ENCODE data around the gene EVA1C.
"Not testable (repeated sequence)": the region's sequence is repeated elsewhere in the genome, so short reads cannot be mapped to it uniquely, and the experiment has no call there.

The EVA1C gene

GRCh38 chr21:32425628-32426027 is 13.1 kb downstream of the EVA1C start:
- DNase-seq = no peak

DNA sequence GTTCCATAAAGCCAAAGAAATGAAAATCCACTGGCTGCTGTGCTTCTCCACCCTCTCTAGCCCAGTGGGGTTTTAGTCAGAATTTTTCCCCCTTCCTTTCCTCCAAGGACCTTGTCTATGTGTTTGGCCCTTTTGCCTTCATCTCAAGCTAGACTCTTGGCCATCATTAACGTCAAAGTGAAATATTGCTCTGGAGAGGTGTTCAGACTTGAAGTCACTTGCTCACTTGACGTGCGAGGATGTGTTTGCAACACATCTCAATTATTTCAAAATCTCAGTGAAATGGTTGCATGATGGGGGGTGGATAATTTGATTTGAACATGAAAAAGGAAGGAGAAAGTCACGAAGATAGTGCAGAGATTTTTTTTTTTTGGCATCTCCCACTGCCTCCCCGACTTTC is 13.6 kb downstream of the EVA1C start:
- DNase-seq = no peak

DNA sequence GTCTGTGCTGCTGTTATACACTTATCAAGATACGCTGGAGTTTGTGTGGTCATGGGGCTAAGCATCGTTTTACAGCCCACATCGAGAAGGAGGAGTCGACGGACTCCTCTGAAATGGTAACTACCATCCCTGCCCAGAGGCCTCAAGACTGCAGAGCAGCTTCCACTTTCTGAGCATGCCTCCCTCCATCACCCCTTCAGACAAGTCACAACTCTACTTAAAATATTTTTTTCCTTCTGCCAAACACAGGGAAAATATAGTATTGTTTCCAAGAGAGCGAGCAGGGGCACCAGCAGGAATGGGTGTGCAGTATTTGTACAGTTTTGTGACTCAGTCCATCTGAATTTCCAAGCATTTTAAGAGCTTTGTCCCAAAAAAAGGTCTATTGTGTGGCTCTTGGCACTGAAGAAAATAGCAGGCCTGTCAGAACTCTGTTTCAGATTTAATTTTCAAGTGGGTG is 14.1 kb downstream of the EVA1C start:
- no peak for DNase-seq

DNA sequence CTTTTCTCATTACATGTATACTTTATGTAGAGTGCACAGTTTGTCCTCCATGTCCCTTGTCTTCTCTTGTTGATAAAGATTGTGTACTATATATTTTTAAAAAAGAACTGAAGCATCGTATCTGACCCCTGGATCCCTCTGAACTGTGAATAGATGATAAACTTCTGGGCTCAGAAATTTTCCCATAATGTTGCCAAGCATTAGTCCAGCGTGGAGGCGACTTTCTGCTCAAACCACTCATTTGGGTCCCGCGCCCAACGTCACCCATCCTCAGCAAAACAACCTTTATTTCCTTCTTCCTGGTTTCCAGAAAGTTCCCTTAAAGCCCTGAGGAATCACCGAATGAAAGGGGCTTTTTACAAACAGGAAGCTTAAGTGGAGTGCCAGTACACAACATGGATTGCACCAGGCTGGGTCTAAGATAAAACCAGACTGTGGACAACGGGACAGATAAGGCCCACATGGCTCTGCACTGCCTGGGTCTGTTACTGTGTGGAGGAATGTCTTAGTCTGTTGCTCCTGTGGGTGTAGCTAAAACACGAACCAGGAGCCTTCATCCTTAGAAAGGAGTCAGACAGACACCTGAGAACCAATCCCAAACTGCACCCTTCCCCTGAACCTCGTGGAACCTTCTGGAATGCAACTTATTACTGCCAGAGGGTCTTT is 15.6 kb downstream of the EVA1C start:
- DNase-seq = no peak

DNA sequence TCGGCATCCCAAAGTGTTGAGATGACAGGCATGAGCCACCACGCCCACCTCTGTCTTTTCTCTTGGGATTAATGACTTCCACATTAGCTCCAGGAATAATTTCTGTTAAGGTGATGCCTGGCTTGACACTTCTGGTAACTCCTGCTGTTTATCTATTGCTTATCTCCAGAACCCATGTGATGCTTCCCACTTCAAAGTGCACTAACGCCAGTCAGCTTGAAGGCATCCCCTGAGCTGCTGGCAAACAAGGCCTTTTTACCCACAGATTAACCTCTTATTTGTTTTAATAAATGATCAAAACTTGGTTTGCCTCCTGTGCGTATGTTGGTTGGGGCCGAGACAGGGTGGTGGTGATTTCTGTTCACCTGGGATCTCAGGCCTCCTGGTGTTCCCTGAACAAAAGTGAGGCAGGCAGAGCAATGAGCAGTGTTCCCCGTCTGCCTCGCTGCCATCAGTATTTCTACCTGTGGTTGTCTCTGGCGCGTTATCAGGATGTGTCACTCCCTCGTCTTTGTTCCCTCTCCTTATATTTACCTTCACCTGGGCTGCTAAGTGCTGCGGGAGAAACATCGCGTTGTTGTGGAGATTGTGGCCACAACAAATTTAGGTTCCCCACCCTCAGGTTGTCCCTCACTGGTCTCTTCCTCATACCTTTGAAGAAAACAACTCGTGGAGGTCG is 20.6 kb downstream of the EVA1C start:
- peak; percentile 21 for DNase-seq

DNA sequence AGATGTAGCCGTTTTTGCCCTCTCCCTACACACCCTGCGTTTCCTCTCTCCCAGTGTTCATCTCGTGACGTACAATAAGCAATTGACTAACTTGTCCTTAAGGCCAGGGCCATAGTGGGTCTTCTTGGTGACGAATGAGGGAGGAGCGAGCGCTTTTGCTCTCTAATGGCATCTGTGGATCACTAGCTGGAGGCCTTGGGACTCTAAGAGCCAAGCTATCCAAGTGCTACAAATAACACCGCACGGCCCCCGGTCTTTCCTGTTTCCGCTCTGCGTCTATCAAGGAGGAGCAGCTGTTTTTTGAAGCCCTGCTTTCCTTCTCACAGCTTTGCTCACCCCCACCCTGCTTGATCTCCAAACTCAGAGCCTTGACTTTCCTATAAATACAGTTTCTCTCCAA is 25.2 kb downstream of the EVA1C start:
- no peak for DNase-seq

- no peak for DNase-seq
These were observed 30.2 kb downstream of the EVA1C start for GRCh38 chr21:32442566-32443318.

DNA sequence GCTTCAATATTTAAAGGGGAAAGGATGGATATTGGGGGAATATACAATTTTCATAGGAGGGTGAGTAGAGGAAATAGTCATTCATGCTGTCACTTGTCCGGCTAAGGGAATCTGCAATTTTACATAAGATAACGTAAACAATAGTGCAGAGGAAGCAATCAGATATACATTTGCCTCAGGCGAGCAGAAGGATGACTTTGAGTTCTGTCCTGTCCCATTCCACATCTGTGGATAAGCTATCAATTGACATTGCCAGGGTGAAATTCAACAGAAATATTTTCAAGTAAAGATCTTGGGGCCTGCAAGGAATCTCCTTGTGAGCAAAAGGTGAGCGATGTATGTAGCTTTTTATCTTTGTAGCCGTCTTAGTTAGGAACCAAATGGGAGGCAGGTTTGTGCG is 32.6 kb downstream of the EVA1C start:
- no peak for DNase-seq

GRCh38 chr21:32446440-32446839 is 33.9 kb downstream of the EVA1C start:
- DNase-seq = not testable (repeated sequence)

- no peak for DNase-seq
These were observed 34.7 kb downstream of the EVA1C start for GRCh38 chr21:32447224-32447623.

DNA sequence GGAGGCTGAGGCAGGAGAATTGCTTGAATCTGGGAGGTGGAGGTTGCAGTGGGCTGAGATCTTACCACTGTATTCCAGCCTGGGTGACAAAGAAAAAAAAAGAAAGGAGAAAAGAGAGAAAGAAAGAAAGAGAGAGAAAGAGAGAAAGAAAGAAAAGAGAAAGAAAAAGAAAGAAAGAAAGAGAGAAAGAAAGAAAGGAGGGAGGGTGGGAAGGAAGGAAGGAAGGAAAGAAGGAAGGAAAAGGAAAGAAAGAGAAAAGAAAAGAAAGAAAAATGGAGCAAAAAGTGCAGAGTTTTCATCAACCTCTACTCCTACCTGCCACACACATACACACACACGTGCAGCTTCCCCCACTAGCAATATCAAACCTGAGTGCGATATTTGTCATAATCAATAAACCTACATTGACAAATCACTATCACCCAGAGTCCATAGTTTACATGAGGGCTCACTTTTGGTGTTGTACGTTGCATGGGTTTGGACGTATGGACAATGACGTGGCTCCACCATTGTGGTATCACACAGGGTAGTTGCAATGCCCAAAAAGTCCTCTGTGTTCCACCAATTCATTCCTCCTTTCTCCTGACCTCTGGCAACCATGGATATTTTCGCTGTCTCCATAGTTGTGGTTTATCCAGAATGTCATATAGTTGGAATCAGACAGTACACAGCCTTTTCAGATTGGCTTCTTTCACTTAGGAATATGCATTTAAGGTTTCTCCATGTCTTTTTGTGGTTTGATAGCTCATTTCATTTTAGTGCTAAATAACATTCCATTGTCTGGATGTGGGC is 36.5 kb downstream of the EVA1C start:
- no peak for DNase-seq

DNA sequence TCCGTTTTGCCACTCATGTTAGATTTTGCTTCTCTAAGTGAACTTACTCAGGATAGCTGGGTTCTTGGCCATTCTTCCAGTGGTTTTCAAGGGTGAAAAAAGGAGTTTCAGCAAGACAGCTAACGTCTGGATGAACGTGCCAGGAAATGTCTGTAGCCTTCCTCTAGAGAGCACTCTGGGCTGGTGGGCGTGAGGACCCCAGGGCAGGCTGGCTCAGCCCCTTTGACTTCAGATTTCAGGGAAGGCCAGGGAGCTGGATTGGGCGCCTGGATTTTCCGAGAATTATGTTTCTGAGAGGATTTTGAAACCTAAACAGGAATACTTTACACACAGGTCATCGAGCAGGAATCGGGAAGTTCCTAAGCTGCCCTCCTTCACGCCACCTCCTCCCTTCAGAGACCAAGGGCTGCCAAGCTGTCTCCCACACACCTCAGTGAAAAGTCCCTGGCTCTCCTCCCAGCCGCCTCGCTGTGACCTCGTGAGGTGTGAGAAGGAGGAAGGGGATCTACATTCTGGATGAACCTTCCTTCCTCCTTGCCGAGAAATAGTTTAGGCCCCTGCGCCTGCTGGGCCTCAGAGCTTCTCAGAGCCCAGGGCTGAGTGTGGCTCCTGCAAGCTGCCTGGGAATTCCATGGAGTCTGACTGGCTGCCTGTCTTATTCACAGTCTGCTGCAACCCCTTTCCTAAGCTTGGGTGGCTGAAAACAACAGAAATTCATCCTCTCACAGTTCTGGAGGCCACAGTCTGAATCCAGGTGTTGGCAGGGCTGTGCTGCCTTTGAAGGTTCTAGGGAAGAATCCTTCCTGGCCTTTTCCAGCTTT is 38.6 kb downstream of the EVA1C start:
- not testable (repeated sequence) for DNase-seq

- DNase-seq = peak; percentile 6
These were observed 39.7 kb downstream of the EVA1C start for GRCh38 chr21:32452191-32452590.

GRCh38 chr21:32452641-32453040 is 40.1 kb downstream of the EVA1C start:
- DNase-seq = no peak

GRCh38 chr21:32455548-32455947 is 43.0 kb downstream of the EVA1C start:
- DNase-seq = no peak

DNA sequence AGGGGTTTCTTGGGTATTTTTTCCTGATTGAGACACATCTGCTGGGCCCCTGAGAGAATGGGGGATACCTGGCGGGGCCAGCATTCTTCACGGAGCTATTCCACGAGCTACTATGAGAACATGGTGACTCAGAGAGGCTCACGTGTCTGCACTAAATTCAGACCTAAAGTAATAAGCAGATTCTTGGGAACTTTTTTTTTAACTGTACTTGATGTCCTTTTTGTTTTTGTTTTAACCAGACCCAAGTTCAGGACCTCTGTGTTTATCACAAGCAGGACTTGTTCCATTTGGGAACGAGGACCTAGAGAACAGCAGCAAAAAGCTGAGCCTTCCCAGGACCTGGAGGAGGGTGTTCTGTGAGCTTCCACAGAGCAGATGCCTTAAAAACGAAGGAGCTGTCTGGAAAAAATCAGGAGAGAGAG is 44.0 kb downstream of the EVA1C start:
- DNase-seq = no peak

- peak; percentile 35 for DNase-seq
These were observed 44.9 kb downstream of the EVA1C start for GRCh38 chr21:32457360-32457840.

DNA sequence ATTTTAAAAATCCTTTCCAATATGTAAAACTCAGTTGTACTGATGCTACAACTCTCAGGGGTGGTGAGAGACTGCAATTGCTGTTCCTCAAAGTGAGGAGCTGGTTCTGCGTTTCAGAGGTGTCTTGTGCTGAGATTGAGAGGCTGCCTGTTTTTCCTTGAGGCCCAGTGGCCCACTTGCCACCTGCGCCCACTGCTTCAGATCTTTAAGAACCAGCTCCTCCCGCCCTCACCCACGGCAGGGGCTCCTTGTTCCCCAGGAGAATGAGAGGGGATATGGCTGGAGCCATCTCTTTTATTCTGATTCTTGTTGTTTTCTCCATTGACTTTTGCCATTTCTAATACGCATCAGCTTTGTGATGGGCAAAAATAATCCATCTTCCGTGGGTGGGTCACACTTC is 45.5 kb downstream of the EVA1C start:
- no peak for DNase-seq

DNA sequence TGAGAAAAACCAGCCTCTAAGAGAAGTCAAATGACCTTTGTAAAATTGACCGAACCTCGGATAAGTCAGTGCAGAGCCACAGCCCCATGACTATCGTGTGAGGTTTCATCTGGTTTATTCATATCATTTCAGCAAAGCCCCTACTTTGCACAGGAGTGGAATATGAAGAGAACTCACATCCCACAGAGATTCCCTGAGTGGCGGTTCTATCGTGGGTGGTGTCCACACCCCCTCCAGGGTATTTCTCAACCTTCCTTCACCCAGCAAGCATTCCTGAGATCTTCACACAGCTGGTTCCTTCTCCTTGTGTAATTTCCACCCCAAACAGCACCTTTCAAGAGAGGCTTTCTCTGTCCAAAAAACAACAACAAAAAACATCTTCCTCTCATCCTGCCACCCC is 47.5 kb downstream of the EVA1C start:
- no peak for DNase-seq

GRCh38 chr21:32461503-32461902 is 49.0 kb downstream of the EVA1C start:
- DNase-seq = no peak

- DNase-seq = not testable (repeated sequence)
These were observed 50.1 kb downstream of the EVA1C start for GRCh38 chr21:32462564-32462963.

GRCh38 chr21:32463367-32463766 is 50.9 kb downstream of the EVA1C start:
- no peak for DNase-seq
